HL-60/S4 treated with phorbol 12-myristate 13-acetate at 8.2 ng/mL for 4 days and 3 days (cell line): ENCODE measurements around the gene DSC2.
"Not testable (repeated sequence)": the region's sequence is repeated elsewhere in the genome, so short reads cannot be mapped to it uniquely, and the experiment has no call there.

Experiments used
- in situ Hi-C: fragments of 300-500 bp; cut with MboI; formaldehyde crosslinking; loops from 2 replicates; pipeline ENCODE4 v1.15.0; 2022; ENCODE audit warnings: low sequenced_read_pairs

The DSC2 gene

GRCh38 chr18:31046916-31047315 lies 55.3 kb downstream of the DSC2 start:
- in situ Hi-C loops = no loop called here

GRCh38 chr18:31045599-31045998 lies 56.6 kb downstream of the DSC2 start:
- in situ Hi-C loops = no loop called here

- in situ Hi-C loops = no loop called here
These were observed 57.3 kb downstream of the DSC2 start for GRCh38 chr18:31044926-31045325.

GRCh38 chr18:31043709-31044108 lies 58.5 kb downstream of the DSC2 start:
- in situ Hi-C loops = no loop called here

GRCh38 chr18:31042406-31043181 lies 59.6 kb downstream of the DSC2 start, which contains the start of gene DSC3:
Gene DSC3 (minus strand): TSS chr18:31042742. CDS start chr18:31042660, 82 bp downstream.
- in situ Hi-C loops = no loop called here

GRCh38 chr18:31042084-31042405 lies 60.2 kb downstream of the DSC2 start:
- in situ Hi-C loops = no loop called here

GRCh38 chr18:31041271-31042083 lies 60.7 kb downstream of the DSC2 start:
- in situ Hi-C loops = no loop called here

GRCh38 chr18:31040686-31041270 lies 61.4 kb downstream of the DSC2 start:
- in situ Hi-C loops = no loop called here

- in situ Hi-C loops = no loop called here
These were observed 62.8 kb downstream of the DSC2 start for GRCh38 chr18:31039426-31039825.

- in situ Hi-C loops = not testable (repeated sequence)
These were observed 64.5 kb downstream of the DSC2 start for GRCh38 chr18:31037686-31038085.

- in situ Hi-C loops = no loop called here
These were observed 67.7 kb downstream of the DSC2 start for GRCh38 chr18:31034541-31034940.

- in situ Hi-C loops = no loop called here
These were observed 71.5 kb downstream of the DSC2 start for GRCh38 chr18:31030574-31031278.

- in situ Hi-C loops = no loop called here
These were observed 86.3 kb downstream of the DSC2 start for GRCh38 chr18:31015715-31016434.

- in situ Hi-C loops = not testable (repeated sequence)
These were observed 90.8 kb downstream of the DSC2 start for GRCh38 chr18:31011455-31011854.

GRCh38 chr18:31010601-31011000 lies 91.6 kb downstream of the DSC2 start:
- in situ Hi-C loops = no loop called here
